ENCODE data around the gene MARCHF5. TPM values are rescaled to one million over a fixed set of nuclear protein-coding genes. Genes with fewer than 3 reads are reported as not detected.

The MARCHF5 gene
- total RNA-seq, 4 donors from 2014 or later = 12.3 to 18.5 (median 16.7) TPM

- intact Hi-C loops (cut with DNase I) = no loop called here
- Histone ChIP-seq H3K27me3 (no peaks in the 10 kb centered on the region), H3K36me3 (peaks cover 0 to 4% (median 0%) of the 10 kb centered on the region in 4 donors), H3K4me1 (peaks cover 6 to 24% (median 21%) of the 10 kb centered on the region in 4 donors), H3K9me3 (no peaks in the 10 kb centered on the region), H3K4me3 (no peak overlapping the region), H3K27ac (replicated peaks in 1 of 4) (peak overlapping the region; percentile 37 to 66 (median 52))
- no peak for DNase-seq (ENCODE audit: extremely low spot score)
- no peak for TF ChIP-seq POLR2A (IDR thresholded peaks at IDR 0.05; ENCODE audit: low read depth)
Measured at GRCh38 chr10:92267343-92267742, 23.6 kb upstream of the MARCHF5 start.

- Histone ChIP-seq H3K27ac (replicated peaks in 1 of 4) (no peak overlapping the region), H3K27me3 (no peaks in the 10 kb centered on the region), H3K9me3 (no peaks in the 10 kb centered on the region), H3K4me3 (no peak overlapping the region), H3K36me3 (no peaks in the 10 kb centered on the region), H3K4me1 (peaks cover 6 to 24% (median 21%) of the 10 kb centered on the region in 4 donors)
- TF ChIP-seq EP300 (IDR thresholded peaks at IDR 0.05) (no peak), POLR2AphosphoS5 (IDR thresholded peaks at IDR 0.05) (no peak), CTCF (IDR thresholded peaks at IDR 0.05) (no peak), POLR2A (IDR thresholded peaks at IDR 0.05; ENCODE audit: low read depth) (no peak)
- DNase-seq (ENCODE audit: extremely low spot score) = no peak
- intact Hi-C loops (cut with DNase I) = no loop called here
- WGBS = 77% methylated on average over 2 of the region's 2 CpGs
Measured at GRCh38 chr10:92268748-92269147, 22.2 kb upstream of the MARCHF5 start.

- no peaks in the 10 kb centered on the region for H3K36me3 ChIP-seq
- intact Hi-C loops (cut with DNase I) = no loop called here
- TF ChIP-seq POLR2A (IDR thresholded peaks at IDR 0.05; ENCODE audit: low read depth) (no peak), POLR2AphosphoS5 (IDR thresholded peaks at IDR 0.05) (no peak), CTCF (IDR thresholded peaks at IDR 0.05) (no peak), EP300 (IDR thresholded peaks at IDR 0.05) (no peak)
- H3K27me3 ChIP-seq = no peaks in the 10 kb centered on the region
- no peak overlapping the region for H3K4me3 ChIP-seq
- DNase-seq (ENCODE audit: extremely low spot score) = no peak
- no peak overlapping the region for H3K27ac ChIP-seq (replicated peaks in 1 of 4)
- 94% methylated on average over 3 of the region's 3 CpGs for WGBS
- H3K9me3 ChIP-seq = no peaks in the 10 kb centered on the region
- H3K4me1 ChIP-seq = peaks cover 3 to 9% (median 7%) of the 10 kb centered on the region in 4 donors
Measured at GRCh38 chr10:92274071-92274470, 16.9 kb upstream of the MARCHF5 start.

- 14% methylated on average over 4 of the region's 4 CpGs for WGBS
- no peaks in the 10 kb centered on the region for H3K36me3 ChIP-seq
- intact Hi-C loops (cut with DNase I) = no loop called here
- peak overlapping the region; percentile 63 to 75 (median 68) for H3K27ac ChIP-seq (replicated peaks in 1 of 4)
- no peak for DNase-seq (ENCODE audit: extremely low spot score)
- peaks cover 10 to 33% (median 29%) of the 10 kb centered on the region in 4 donors for H3K4me1 ChIP-seq
- H3K27me3 ChIP-seq = no peaks in the 10 kb centered on the region
- TF ChIP-seq EP300 (IDR thresholded peaks at IDR 0.05) (no peak), POLR2AphosphoS5 (IDR thresholded peaks at IDR 0.05) (no peak), POLR2A (IDR thresholded peaks at IDR 0.05; ENCODE audit: low read depth) (no peak), CTCF (IDR thresholded peaks at IDR 0.05) (no peak)
- no peaks in the 10 kb centered on the region for H3K9me3 ChIP-seq
- peak overlapping the region; percentile 31 to 39 (median 32) for H3K4me3 ChIP-seq
Measured at GRCh38 chr10:92278996-92279696, 11.8 kb upstream of the MARCHF5 start.

GRCh38 chr10:92284112-92284704, 6.8 kb upstream of the MARCHF5 start:
- Histone ChIP-seq H3K4me3 (peak overlapping the region in 3 of 4 donors; percentile 9 to 26 (median 22)), H3K36me3 (no peaks in the 10 kb centered on the region), H3K27me3 (no peaks in the 10 kb centered on the region), H3K4me1 (peaks cover 6 to 53% (median 48%) of the 10 kb centered on the region in 4 donors), H3K9me3 (no peaks in the 10 kb centered on the region), H3K27ac (replicated peaks in 1 of 4) (peak overlapping the region; percentile 77 to 88 (median 80))
- intact Hi-C loops (cut with DNase I) = no loop called here
- DNase-seq (ENCODE audit: extremely low spot score) = no peak
- TF ChIP-seq CTCF (IDR thresholded peaks at IDR 0.05) (no peak), POLR2A (IDR thresholded peaks at IDR 0.05; ENCODE audit: low read depth) (no peak), POLR2AphosphoS5 (IDR thresholded peaks at IDR 0.05) (peak; percentile 15 to 61), EP300 (IDR thresholded peaks at IDR 0.05) (peak; percentile 42)
- WGBS = 66% methylated on average over 10 of the region's 10 CpGs
